ENCODE measurements around the gene CRY2. TPM values are rescaled to one million over a fixed set of nuclear protein-coding genes. Genes with fewer than 3 reads are reported as not detected.

Gene CRY2
- polyA plus RNA-seq, 1 of the 3 experiments (the other 2 are of a cell fraction) = 6.7 TPM

GRCh38 chr11:45927332-45927683 is 80.0 kb downstream of the CRY2 start:
- H3K4me3 ChIP-seq (ENCODE audit: low read depth in 2 of 2, low read length in 1 of 2) = no peak overlapping the region
- H3K27me3 ChIP-seq (ENCODE audit: insufficient read depth) = no peaks in the 10 kb centered on the region
- ChIA-PET POLR2A (interaction anchor here (0.7 kb wide), 1 partner anchor 19 kb away, joined by 3 read pairs; no protein-coding TSS in a partner anchor), CTCF (interaction anchor here (5.0 kb wide), 1 partner anchor 55 kb away, joined by 25 read pairs; no protein-coding TSS in a partner anchor)
- no peaks in the 10 kb centered on the region for H4K20me1 ChIP-seq (ENCODE audit: insufficient read depth)
- TF ChIP-seq RCOR1 (IDR thresholded peaks at IDR 0.05; ENCODE audit: low read length) = no peak
- TF ChIP-seq RAD21 (IDR thresholded peaks at IDR 0.05; ENCODE audit: low read length) = no peak
- TF ChIP-seq PBX3 (IDR thresholded peaks at IDR 0.05) = no peak
- TF ChIP-seq TEAD4 (IDR thresholded peaks at IDR 0.05; ENCODE audit: borderline replicate concordance, insufficient read depth) = no peak
- TF ChIP-seq POLR2AphosphoS5 (IDR thresholded peaks at IDR 0.05; ENCODE audit: low read depth, low read length) = no peak
- TF ChIP-seq MXI1 (IDR thresholded peaks at IDR 0.05; ENCODE audit: low read depth, low read length) = no peak
- TF ChIP-seq USF2 (IDR thresholded peaks at IDR 0.05; ENCODE audit: borderline replicate concordance, low read depth, low read length) = no peak
- TF ChIP-seq GABPA (IDR thresholded peaks at IDR 0.05; ENCODE audit: low read depth) = no peak
- TF ChIP-seq FOSL2 (IDR thresholded peaks at IDR 0.05; ENCODE audit: borderline replicate concordance, low read depth) = no peak
- no peak for TF ChIP-seq NRF1 (IDR thresholded peaks at IDR 0.05; ENCODE audit: low read depth, low read length)
- TF ChIP-seq ELF1 (IDR thresholded peaks at IDR 0.05) = no peak
- TF ChIP-seq MAX (IDR thresholded peaks at IDR 0.05; ENCODE audit: low read depth) = no peak
- no peak for TF ChIP-seq TAF1 (IDR thresholded peaks at IDR 0.05; ENCODE audit: borderline replicate concordance, low read depth, low read length)
- TF ChIP-seq NFIC (IDR thresholded peaks at IDR 0.05; ENCODE audit: borderline replicate concordance) = no peak
- TF ChIP-seq TCF12 (IDR thresholded peaks at IDR 0.05) = no peak
- TF ChIP-seq GATA2 (CRISPR knock-in tag; IDR thresholded peaks at IDR 0.05) = no peak
- no peak overlapping the region for H3K4me2 ChIP-seq
- no peaks in the 10 kb centered on the region for H3K79me2 ChIP-seq (ENCODE audit: insufficient read depth)
- H3F3A ChIP-seq (replicated peaks; ENCODE audit: insufficient read depth) = no peaks in the 10 kb centered on the region
- 85% methylated on average over 13 of the region's 15 CpGs for WGBS (ENCODE audit: low lambda C conversion rate)
- no peaks in the 10 kb centered on the region for H3K9me2 ChIP-seq
- H3K9ac ChIP-seq = no peak overlapping the region
- H3K4me1 ChIP-seq (ENCODE audit: control insufficient read depth in 1 of 2, insufficient read depth in 2 of 2, low read depth in 1 of 2, low read length in 1 of 2) = peaks cover 0 to 5% of the 10 kb centered on the region in 2 experiments; a peak in 1 of 4 replicates
- no peaks in the 10 kb centered on the region for H3K36me3 ChIP-seq (replicated peaks in 1 of 2; ENCODE audit: control insufficient read depth in 1 of 2, insufficient read depth in 2 of 2, low read length in 1 of 2)
- no peak overlapping the region for H2AFZ ChIP-seq (ENCODE audit: low read depth)
- DNase-seq = no peak
- no peak overlapping the region for H3K27ac ChIP-seq (ENCODE audit: low read depth in 2 of 2, low read length in 1 of 2)
- H3K9me3 ChIP-seq = no peaks in the 10 kb centered on the region

GRCh38 chr11:45927684-45928413 is 80.6 kb downstream of the CRY2 start:
- Histone ChIP-seq H3K9me3 (no peaks in the 10 kb centered on the region), H4K20me1 (ENCODE audit: insufficient read depth) (no peaks in the 10 kb centered on the region), H3K9ac (no peak overlapping the region), H3K4me1 (ENCODE audit: control insufficient read depth in 1 of 2, insufficient read depth in 2 of 2, low read depth in 1 of 2, low read length in 1 of 2) (peaks cover 0 to 5% of the 10 kb centered on the region in 2 experiments; a peak in 1 of 4 replicates), H3K79me2 (ENCODE audit: insufficient read depth) (no peaks in the 10 kb centered on the region), H3K27ac (ENCODE audit: low read depth in 2 of 2, low read length in 1 of 2) (no peak overlapping the region), H2AFZ (ENCODE audit: low read depth) (no peak overlapping the region), H3K36me3 (replicated peaks in 1 of 2; ENCODE audit: control insufficient read depth in 1 of 2, insufficient read depth in 2 of 2, low read length in 1 of 2) (peaks cover 3 to 5% of the 10 kb centered on the region in 2 experiments), H3K4me3 (ENCODE audit: low read depth in 2 of 2, low read length in 1 of 2) (no peak overlapping the region), H3F3A (replicated peaks; ENCODE audit: insufficient read depth) (no peaks in the 10 kb centered on the region), H3K4me2 (no peak overlapping the region), H3K27me3 (ENCODE audit: insufficient read depth) (no peaks in the 10 kb centered on the region), H3K9me2 (no peaks in the 10 kb centered on the region)
- CTCF ChIA-PET = interaction anchor here (5.0 kb wide), 1 partner anchor 55 kb away, joined by 25 read pairs; no protein-coding TSS in a partner anchor
- 81% methylated on average over 14 of the region's 27 CpGs for WGBS (ENCODE audit: low lambda C conversion rate)
- POLR2A ChIA-PET = no interaction called here
- TF ChIP-seq FOXJ3 (CRISPR knock-in tag; IDR thresholded peaks at IDR 0.05) (no peak), MEF2A (IDR thresholded peaks at IDR 0.05; ENCODE audit: borderline replicate concordance, low read depth) (no peak), SIN3A (IDR thresholded peaks at IDR 0.05; ENCODE audit: borderline replicate concordance, low read depth, low read length) (no peak), NRF1 (IDR thresholded peaks at IDR 0.05; ENCODE audit: low read depth, low read length) (no peak), POLR2AphosphoS5 (IDR thresholded peaks at IDR 0.05; ENCODE audit: low read depth, low read length) (no peak), TCF12 (IDR thresholded peaks at IDR 0.05) (no peak), JUND (IDR thresholded peaks at IDR 0.05) (no peak), RAD21 (IDR thresholded peaks at IDR 0.05; ENCODE audit: low read length) (no peak), MAX (IDR thresholded peaks at IDR 0.05; ENCODE audit: low read depth) (no peak), ZBTB33 (IDR thresholded peaks at IDR 0.05; ENCODE audit: borderline replicate concordance, low read depth) (no peak), GABPA (IDR thresholded peaks at IDR 0.05; ENCODE audit: low read depth) (no peak)
- DNase-seq = no peak
